ENCODE measurements around the gene KLHL7. TPM values are rescaled to one million over a fixed set of nuclear protein-coding genes. Genes with fewer than 3 reads are reported as not detected.

KLHL7 gene
- total RNA-seq, 1 experiment from 2014 or later = 35.2 TPM

Other genes starting within 250 kb of the KLHL7 start
- 12.7 and 14.2 TPM in 2 replicates for gene HYCC1, start 91.7 kb upstream of the KLHL7 start, total RNA-seq (2022)
- 62.8 TPM in 2 replicates for gene NUP42, start 76.3 kb downstream of the KLHL7 start, total RNA-seq (2022)
- gene GPNMB, start 141.0 kb downstream of the KLHL7 start, total RNA-seq (2022) = 5.8 and 6.1 TPM in 2 replicates
- 108 and 114 TPM in 2 replicates for gene MALSU1, start 193.6 kb downstream of the KLHL7 start, total RNA-seq (2022)